Naive thymus-derived CD4-positive, alpha-beta T cell (primary cell): ENCODE measurements around the gene PTPRN2. TPM values are rescaled to one million over a fixed set of nuclear protein-coding genes. Genes with fewer than 3 reads are reported as not detected.

Source experiments
- ATAC-seq: fragments of 150-1000 bp; cut with Tn5 transposase; 2 replicates; pipeline ENCODE4 v1.10.0; 2021; ENCODE audit warnings: mild to moderate bottlenecking, moderate library complexity
- CTCF ChIA-PET: fragments of 350-600 bp; sonication (Branson Sonifier 250); formaldehyde crosslinking; loops from one replicate; lab custom pipeline; 2021; ENCODE audit warnings: antibody characterized with exemption; lab: Charles Lee
- POLR2A ChIA-PET: fragments of 350-600 bp; sonication (Branson Sonifier 250); formaldehyde crosslinking; loops from one replicate; lab custom pipeline; 2021; ENCODE audit warnings: antibody characterized with exemption, inconsistent platforms; lab: Charles Lee
- DNase-seq, 9 donors: peaks; one replicate each; pipeline versions ENCODE4 v3.0.0 to v3.0.0-alpha.2; 2020 to 2022; ENCODE audit warnings: mixed read lengths in 1 of 9
- H3K27ac ChIP-seq: one replicate; pipeline ENCODE4 v1.7.0; 2013; ENCODE audit warnings: mild to moderate bottlenecking, low read depth, low read length, moderate library complexity
- H3K27me3 ChIP-seq, 2 donors: one replicate each; pipeline ENCODE4 v1.7.0; 2013; ENCODE audit warnings: low read length in 2 of 2, mild to moderate bottlenecking in 2 of 2, moderate library complexity in 2 of 2; ENCODE audit not compliant: control insufficient read depth in 2 of 2, insufficient read depth in 2 of 2
- H3K36me3 ChIP-seq, 3 experiments: 1 replicate in 2 of 3; 2 replicates in 1 of 3; pipeline ENCODE4 v1.7.0; 2013; ENCODE audit warnings: low read length in 3 of 3, mild to moderate bottlenecking in 3 of 3, moderate library complexity in 1 of 3; ENCODE audit not compliant: insufficient read depth in 3 of 3, control insufficient read depth in 2 of 3
- H3K4me1 ChIP-seq, 2 donors: one replicate each; pipeline ENCODE4 v1.7.0; 2013; ENCODE audit warnings: low read length in 2 of 2, mild to moderate bottlenecking in 2 of 2, moderate library complexity in 1 of 2; ENCODE audit not compliant: control insufficient read depth in 2 of 2, insufficient read depth in 2 of 2
- H3K4me3 ChIP-seq: 2 replicates; pipeline ENCODE4 v1.7.0; 2013; ENCODE audit warnings: mild to moderate bottlenecking, low read length
- H3K9me3 ChIP-seq, 3 experiments: 1 replicate in 2 of 3; 2 replicates in 1 of 3; pipeline ENCODE4 v1.7.0; 2013; ENCODE audit warnings: low read length in 3 of 3; ENCODE audit not compliant: control insufficient read depth in 2 of 3
- H3K27ac Mint-ChIP-seq, 9 donors: one replicate each; pipeline ENCODE4 v1.8.0; 2020 to 2022; ENCODE audit warnings: mixed read lengths in 9 of 9, mild to moderate bottlenecking in 8 of 9, moderate library complexity in 5 of 9, inconsistent platforms in 2 of 9
- H3K27me3 Mint-ChIP-seq, 5 donors: one replicate each; pipeline ENCODE4 v1.8.0; 2021 to 2022; ENCODE audit warnings: mixed read lengths in 5 of 5, mild to moderate bottlenecking in 1 of 5
- H3K36me3 Mint-ChIP-seq, 5 donors: one replicate each; pipeline ENCODE4 v1.8.0; 2020 to 2022; ENCODE audit warnings: mixed read lengths in 5 of 5, mild to moderate bottlenecking in 3 of 5, inconsistent platforms in 1 of 5
- H3K4me1 Mint-ChIP-seq, 7 donors: one replicate each; pipeline ENCODE4 v1.8.0; 2020 to 2022; ENCODE audit warnings: mixed read lengths in 7 of 7, mild to moderate bottlenecking in 3 of 7, inconsistent platforms in 1 of 7
- H3K4me3 Mint-ChIP-seq, 10 donors: one replicate each; pipeline ENCODE4 v1.8.0; 2020 to 2022; ENCODE audit warnings: mild to moderate bottlenecking in 10 of 10, mixed read lengths in 10 of 10, moderate library complexity in 6 of 10, inconsistent platforms in 2 of 10
- H3K9me3 Mint-ChIP-seq, 11 donors: one replicate each; pipeline ENCODE4 v1.8.0; 2020 to 2022; ENCODE audit warnings: mixed read lengths in 11 of 11, mild to moderate bottlenecking in 4 of 11, inconsistent platforms in 1 of 11, moderate library complexity in 1 of 11
- intact Hi-C, 2 donors: fragments of 100-400 bp; cut with micrococcal nuclease; formaldehyde crosslinking; loops; one replicate each; pipeline ENCODE4 v1.15.1; 2023
- polyA plus RNA-seq, 2 donors: library from polyadenylated mRNA; unstranded; fragments of 300-500 nt; fragmentation: Illumina TruSeq; gene quantifications; one replicate each; pipeline ENCODE4 v1.2.3, GENCODE V29; 2021
- total RNA-seq, 6 experiments: library from RNA in 5 of 6; stranded (reverse) in 5 of 6; gene quantifications; 1 replicate in 5 of 6; 2 replicates in 1 of 6; pipeline ENCODE4 v1.2.3 and lab custom pipeline; 2021 to 2026

PTPRN2 gene
- total and polyA plus RNA-seq, 7 experiments from 2014 or later, result 0.58 to 2.3 (median 1.4) TPM

GRCh38 chr7:158129037-158130022 lies 458.3 kb downstream of the PTPRN2 start:
- ATAC-seq (peak; percentile 5), DNase-seq (no peak)
- H3K4me3 Mint-ChIP-seq, result no peak overlapping the region
- no peaks in the 10 kb centered on the region for H3K4me1 Mint-ChIP-seq
- Histone ChIP-seq H3K27me3 (no peaks in the 10 kb centered on the region), H3K36me3 (no peaks in the 10 kb centered on the region), H3K4me1 (no peaks in the 10 kb centered on the region), H3K27ac (no peak overlapping the region), H3K4me3 (no peak overlapping the region), H3K9me3 (no peaks in the 10 kb centered on the region)
- POLR2A ChIA-PET, result no interaction called here
- H3K27me3 Mint-ChIP-seq, result no peaks in the 10 kb centered on the region
- no peak overlapping the region for H3K27ac Mint-ChIP-seq
- peaks cover 0 to 8% (median 2%) of the 10 kb centered on the region in 11 donors for H3K9me3 Mint-ChIP-seq
- CTCF ChIA-PET, result no interaction called here
- intact Hi-C loops, result no loop called here
- H3K36me3 Mint-ChIP-seq, result no peaks in the 10 kb centered on the region

DNA sequence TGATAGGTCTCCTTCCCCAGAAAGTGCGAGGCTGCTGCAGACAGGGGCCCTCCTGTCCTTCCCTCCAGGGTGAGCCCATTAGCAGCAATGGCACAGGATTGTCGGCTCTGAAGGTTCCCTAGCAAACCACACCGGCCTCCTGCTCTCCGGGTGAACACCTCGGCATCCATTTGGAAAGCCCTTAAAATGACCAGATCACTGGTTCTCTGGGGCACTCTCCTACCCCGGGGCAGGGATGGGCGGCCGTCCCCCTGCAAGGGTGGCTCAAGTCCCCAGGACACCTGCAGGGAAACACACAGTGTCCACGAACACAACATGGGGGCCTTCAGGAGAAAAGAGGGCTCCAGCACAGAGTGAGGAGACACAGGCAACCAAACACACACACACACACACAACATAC lies 459.1 kb downstream of the PTPRN2 start:
- no peak for DNase-seq

DNA sequence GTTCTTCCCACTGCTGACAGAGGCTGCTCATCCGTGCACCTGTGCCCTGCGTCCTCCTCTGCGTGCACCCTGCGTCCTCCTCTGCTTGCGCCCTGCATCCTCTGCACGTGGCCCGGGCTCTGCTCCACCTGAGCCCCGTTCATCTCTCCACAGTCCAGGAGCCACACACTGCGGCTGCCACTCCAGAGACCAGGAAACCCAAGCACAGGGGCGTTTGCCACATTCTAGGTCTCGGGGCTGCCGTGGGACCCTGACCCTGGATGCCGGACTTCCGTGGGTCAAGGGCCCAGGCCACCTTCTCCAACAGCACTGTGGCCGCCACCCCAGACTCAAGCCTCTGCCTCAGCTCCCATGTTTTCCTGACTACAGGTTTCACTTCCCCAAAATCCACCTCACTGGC lies 460.4 kb downstream of the PTPRN2 start:
- CTCF ChIA-PET, result no interaction called here
- H3K27me3 Mint-ChIP-seq, result no peaks in the 10 kb centered on the region
- Histone ChIP-seq H3K27ac (no peak overlapping the region), H3K4me1 (no peaks in the 10 kb centered on the region), H3K9me3 (no peaks in the 10 kb centered on the region), H3K4me3 (no peak overlapping the region), H3K36me3 (no peaks in the 10 kb centered on the region), H3K27me3 (no peaks in the 10 kb centered on the region)
- POLR2A ChIA-PET, result no interaction called here
- intact Hi-C loops, result no loop called here
- no peaks in the 10 kb centered on the region for H3K4me1 Mint-ChIP-seq
- H3K9me3 Mint-ChIP-seq, result peaks cover 0 to 11% (median 2%) of the 10 kb centered on the region in 11 donors
- no peaks in the 10 kb centered on the region for H3K36me3 Mint-ChIP-seq
- H3K27ac Mint-ChIP-seq, result no peak overlapping the region
- DNase-seq, result no peak
- ATAC-seq, result no peak
- no peak overlapping the region for H3K4me3 Mint-ChIP-seq

More for the DNA sequence above, 459.1 kb downstream of the PTPRN2 start:
- no peaks in the 10 kb centered on the region for H3K27me3 Mint-ChIP-seq
- no peaks in the 10 kb centered on the region for H3K4me1 ChIP-seq
- H3K27ac Mint-ChIP-seq, result no peak overlapping the region
- H3K36me3 Mint-ChIP-seq, result no peaks in the 10 kb centered on the region
- H3K27me3 ChIP-seq, result no peaks in the 10 kb centered on the region
- peaks cover 0 to 9% (median 2%) of the 10 kb centered on the region in 11 donors for H3K9me3 Mint-ChIP-seq
- H3K4me3 ChIP-seq, result no peak overlapping the region
- H3K9me3 ChIP-seq, result no peaks in the 10 kb centered on the region
- no peak for ATAC-seq
- H3K4me1 Mint-ChIP-seq, result no peaks in the 10 kb centered on the region
- ChIA-PET POLR2A (no interaction called here), CTCF (no interaction called here)
- H3K4me3 Mint-ChIP-seq, result no peak overlapping the region
- no peaks in the 10 kb centered on the region for H3K36me3 ChIP-seq
- no peak overlapping the region for H3K27ac ChIP-seq
- intact Hi-C loops, result no loop called here

- ATAC-seq (no peak), DNase-seq (no peak)
- H3K27me3 Mint-ChIP-seq, result peaks cover 0 to 2% (median 0%) of the 10 kb centered on the region in 5 donors
- ChIA-PET POLR2A (no interaction called here), CTCF (no interaction called here)
- H3K9me3 Mint-ChIP-seq, result peaks cover 0 to 14% (median 2%) of the 10 kb centered on the region in 11 donors
- H3K27ac ChIP-seq, result no peak overlapping the region
- no peaks in the 10 kb centered on the region for H3K27me3 ChIP-seq
- no peaks in the 10 kb centered on the region for H3K36me3 ChIP-seq
- intact Hi-C loops, result no loop called here
- H3K36me3 Mint-ChIP-seq, result no peaks in the 10 kb centered on the region
- no peaks in the 10 kb centered on the region for H3K4me1 ChIP-seq
- no peak overlapping the region for H3K4me3 Mint-ChIP-seq
- no peaks in the 10 kb centered on the region for H3K4me1 Mint-ChIP-seq
- no peak overlapping the region for H3K27ac Mint-ChIP-seq
- no peak overlapping the region for H3K4me3 ChIP-seq
- H3K9me3 ChIP-seq, result no peaks in the 10 kb centered on the region
Measured at GRCh38 chr7:158126661-158127060, 461.0 kb downstream of the PTPRN2 start.

- Histone ChIP-seq H3K27ac (no peak overlapping the region), H3K27me3 (no peaks in the 10 kb centered on the region), H3K4me1 (no peaks in the 10 kb centered on the region), H3K36me3 (no peaks in the 10 kb centered on the region), H3K4me3 (no peak overlapping the region), H3K9me3 (no peaks in the 10 kb centered on the region)
- intact Hi-C loops, result no loop called here
- no peak overlapping the region for H3K4me3 Mint-ChIP-seq
- peaks cover 0 to 4% (median 0%) of the 10 kb centered on the region in 5 donors for H3K36me3 Mint-ChIP-seq
- ChIA-PET POLR2A (no interaction called here), CTCF (no interaction called here)
- H3K4me1 Mint-ChIP-seq, result no peaks in the 10 kb centered on the region
- H3K9me3 Mint-ChIP-seq, result peaks cover 0 to 20% (median 5%) of the 10 kb centered on the region in 11 donors
- peaks cover 0 to 9% (median 3%) of the 10 kb centered on the region in 5 donors for H3K27me3 Mint-ChIP-seq
- ATAC-seq (no peak), DNase-seq (no peak)
- no peak overlapping the region for H3K27ac Mint-ChIP-seq
Measured at GRCh38 chr7:158125721-158126120, 461.9 kb downstream of the PTPRN2 start.

- H3K9me3 ChIP-seq, result no peaks in the 10 kb centered on the region
- POLR2A ChIA-PET, result no interaction called here
- H3K36me3 ChIP-seq, result no peaks in the 10 kb centered on the region
- CTCF ChIA-PET, result no interaction called here
- Mint-ChIP-seq H3K4me3 (no peak overlapping the region), H3K27me3 (peaks cover 0 to 9% (median 4%) of the 10 kb centered on the region in 5 donors), H3K36me3 (peaks cover 0 to 4% (median 0%) of the 10 kb centered on the region in 5 donors), H3K4me1 (no peaks in the 10 kb centered on the region), H3K27ac (no peak overlapping the region), H3K9me3 (peaks cover 0 to 22% (median 5%) of the 10 kb centered on the region in 11 donors)
- no peak for ATAC-seq
- no peaks in the 10 kb centered on the region for H3K27me3 ChIP-seq
- no peaks in the 10 kb centered on the region for H3K4me1 ChIP-seq
- no peak for DNase-seq
- no peak overlapping the region for H3K27ac ChIP-seq
- H3K4me3 ChIP-seq, result no peak overlapping the region
- intact Hi-C loops, result no loop called here
Measured at GRCh38 chr7:158125091-158125490, 462.5 kb downstream of the PTPRN2 start.
